ENCODE measurements around the gene VMP1.

GRCh38 chr17:59671386-59671785, 36.1 kb upstream of the VMP1 start:
- TF ChIP-seq CTCF (IDR thresholded peaks at IDR 0.05) (no peak), POLR2A (IDR thresholded peaks at IDR 0.05) (no peak)
